T-cell (primary cell): ENCODE data around the gene BMP7. TPM values are rescaled to one million over a fixed set of nuclear protein-coding genes. Genes with fewer than 3 reads are reported as not detected.

Source experiments
- ATAC-seq, 4 experiments: fragments of 200-7000 bp in 3 of 4; fragments of 150-1000 bp in 1 of 4; cut with Tn5 transposase; replicated peaks in 1 of 4; 1 replicate in 3 of 4; 2 replicates in 1 of 4; pipeline ENCODE4 v1.10.0; 2021; ENCODE audit warnings: moderate library complexity in 3 of 4, mild to moderate bottlenecking in 2 of 4, moderate number of reproducible peaks in 1 of 4
- CTCF ChIA-PET, 2 donors: fragments of 300-600 bp; sonication (Branson Sonifier 250); formaldehyde crosslinking; loops; one replicate each; lab custom pipeline; 2022; ENCODE audit warnings: antibody characterized with exemption in 2 of 2; lab: Charles Lee
- POLR2A ChIA-PET, 2 donors: fragments of 300-600 bp; sonication (Branson Sonifier 250); formaldehyde crosslinking; loops; one replicate each; lab custom pipeline; 2022; ENCODE audit warnings: antibody characterized with exemption in 2 of 2; lab: Charles Lee
- DNase-seq, 35 experiments: peaks; one replicate each; pipeline versions ENCODE4 v3.0.0 to v3.0.0-alpha.2; 2013 to 2023
- H3K27ac ChIP-seq: one replicate; pipeline ENCODE4 v1.5.1; 2013; ENCODE audit warnings: low read length
- H3K27me3 ChIP-seq, 2 experiments: replicated peaks in 1 of 2; 1 replicate in 1 of 2; 2 replicates in 1 of 2; pipeline versions ENCODE4 v1.6.1 to v1.7.0; 2013; ENCODE audit warnings: low read length in 1 of 2, mixed read lengths in 1 of 2; ENCODE audit not compliant: control insufficient read depth in 2 of 2, insufficient read depth in 2 of 2; ENCODE audit errors: extremely low read depth in 1 of 2
- H3K36me3 ChIP-seq, 2 donors: 1 replicate in 1 of 2; 2 replicates in 1 of 2; pipeline versions ENCODE4 v1.6.1 to v1.7.0; 2013; ENCODE audit warnings: low read length in 1 of 2; ENCODE audit not compliant: control insufficient read depth in 2 of 2, insufficient read depth in 1 of 2; ENCODE audit errors: extremely low read depth in 1 of 2
- H3K4me1 ChIP-seq, 2 experiments: 1 replicate in 1 of 2; 2 replicates in 1 of 2; pipeline versions ENCODE4 v1.6.1 to v1.7.0; 2013; ENCODE audit warnings: low read length in 2 of 2, mixed read lengths in 1 of 2; ENCODE audit not compliant: insufficient read depth in 2 of 2, control insufficient read depth in 1 of 2; ENCODE audit errors: extremely low read depth in 1 of 2
- H3K4me3 ChIP-seq, 2 donors: 1 replicate in 1 of 2; 2 replicates in 1 of 2; pipeline versions ENCODE4 v1.5.1 to v1.7.0; 2013; ENCODE audit warnings: mild to moderate bottlenecking in 2 of 2, low read length in 1 of 2, moderate library complexity in 1 of 2; ENCODE audit not compliant: control insufficient read depth in 1 of 2; ENCODE audit errors: extremely low read depth in 1 of 2
- H3K9me3 ChIP-seq: 2 replicates; pipeline ENCODE4 v1.7.0; 2013
- H3K27ac Mint-ChIP-seq, 2 donors: one replicate each; pipeline ENCODE4 v1.8.0; 2020 to 2021; ENCODE audit warnings: mild to moderate bottlenecking in 2 of 2, mixed read lengths in 2 of 2
- H3K27me3 Mint-ChIP-seq, 2 donors: one replicate each; pipeline ENCODE4 v1.8.0; 2021 to 2022; ENCODE audit warnings: mixed read lengths in 2 of 2
- H3K36me3 Mint-ChIP-seq: one replicate; pipeline ENCODE4 v1.8.0; 2021; ENCODE audit warnings: mixed read lengths
- H3K4me1 Mint-ChIP-seq, 3 donors: one replicate each; pipeline ENCODE4 v1.8.0; 2020 to 2022; ENCODE audit warnings: mixed read lengths in 3 of 3, mild to moderate bottlenecking in 1 of 3
- H3K4me3 Mint-ChIP-seq, 3 donors: one replicate each; pipeline ENCODE4 v1.8.0; 2020 to 2022; ENCODE audit warnings: mild to moderate bottlenecking in 3 of 3, mixed read lengths in 3 of 3, moderate library complexity in 3 of 3
- H3K9me3 Mint-ChIP-seq, 3 donors: one replicate each; pipeline ENCODE4 v1.8.0; 2020 to 2022; ENCODE audit warnings: mixed read lengths in 3 of 3
- WGBS: methylation state at CpG from one replicate; pipeline ENCODE4 v1.1.5; 2013; ENCODE audit warnings: missing lambda C conversion rate; ENCODE audit not compliant: insufficient coverage; 5-methylcytosine and 5-hydroxymethylcytosine counted together
- total RNA-seq, 35 experiments: library from RNA in 6 of 35; stranded (reverse) in 6 of 35; fragments of 120-200 nt in 1 of 35; gene quantifications; one replicate each; pipeline versions ENCODE4 v1.2.1 to v1.2.4 and lab custom pipeline; 2013 to 2026

BMP7 gene
- total RNA-seq, 5 donors from 2014 or later (not counting 1 experiment from before 2014, with no cell fraction given): not detected

- H3K36me3 ChIP-seq: no peaks in the 10 kb centered on the region
- Mint-ChIP-seq H3K9me3 (no peaks in the 10 kb centered on the region), H3K27me3 (peaks cover 10 to 18% of the 10 kb centered on the region in 2 donors), H3K4me1 (no peaks in the 10 kb centered on the region), H3K36me3 (no peaks in the 10 kb centered on the region), H3K4me3 (no peak overlapping the region), H3K27ac (no peak overlapping the region)
- H3K27me3 ChIP-seq: peaks cover 0 to 33% of the 10 kb centered on the region in 2 experiments
- 87% methylated on average over 4 of the region's 15 CpGs for WGBS
- no peaks in the 10 kb centered on the region for H3K4me1 ChIP-seq
- DNase-seq (no peak), ATAC-seq (no peak)
- ChIA-PET CTCF (no interaction called here), POLR2A (no interaction called here)
- H3K9me3 ChIP-seq: no peaks in the 10 kb centered on the region
- H3K4me3 ChIP-seq: no peak overlapping the region
- H3K27ac ChIP-seq: no peak overlapping the region
Observed at GRCh38 chr20:57173041-57173440, 93.4 kb downstream of the BMP7 start.

- DNase-seq: no peak
- peaks cover 0 to 33% of the 10 kb centered on the region in 2 experiments for H3K27me3 ChIP-seq
- H3K9me3 Mint-ChIP-seq: no peaks in the 10 kb centered on the region
- H3K36me3 Mint-ChIP-seq: no peaks in the 10 kb centered on the region
- ChIA-PET CTCF (no interaction called here), POLR2A (no interaction called here)
- no peaks in the 10 kb centered on the region for H3K36me3 ChIP-seq
- H3K4me3 ChIP-seq: no peak overlapping the region
- no peaks in the 10 kb centered on the region for H3K9me3 ChIP-seq
- 60% methylated on average over 9 of the region's 14 CpGs for WGBS
- no peaks in the 10 kb centered on the region for H3K4me1 ChIP-seq
- no peak overlapping the region for H3K4me3 Mint-ChIP-seq
- no peaks in the 10 kb centered on the region for H3K4me1 Mint-ChIP-seq
- H3K27ac Mint-ChIP-seq: no peak overlapping the region
- peaks cover 0 to 7% of the 10 kb centered on the region in 2 donors for H3K27me3 Mint-ChIP-seq
- H3K27ac ChIP-seq: no peak overlapping the region
- ATAC-seq: no peak
Observed at GRCh38 chr20:57170343-57170742, 96.1 kb downstream of the BMP7 start.

GRCh38 chr20:57169162-57169561 is 97.3 kb downstream of the BMP7 start:
- Histone ChIP-seq H3K9me3 (no peaks in the 10 kb centered on the region), H3K27ac (no peak overlapping the region), H3K4me3 (no peak overlapping the region), H3K4me1 (no peaks in the 10 kb centered on the region), H3K27me3 (peaks cover 0 to 40% of the 10 kb centered on the region in 2 experiments), H3K36me3 (no peaks in the 10 kb centered on the region)
- Mint-ChIP-seq H3K4me1 (no peaks in the 10 kb centered on the region), H3K27me3 (peaks cover 4 to 12% of the 10 kb centered on the region in 2 donors), H3K27ac (no peak overlapping the region), H3K4me3 (no peak overlapping the region), H3K9me3 (peaks cover 0 to under 1% (median 0%) of the 10 kb centered on the region in 3 donors), H3K36me3 (no peaks in the 10 kb centered on the region)
- ChIA-PET CTCF (no interaction called here), POLR2A (interaction anchor here in 1 of 2 donors (0.5 kb wide), 1 partner anchor 9 kb away, joined by 3 read pairs; no protein-coding TSS in a partner anchor)
- no peak for DNase-seq
- WGBS: 51% methylated on average over 5 of the region's 7 CpGs
- ATAC-seq: no peak

GRCh38 chr20:57167971-57168701 is 98.3 kb downstream of the BMP7 start:
- no peaks in the 10 kb centered on the region for H3K9me3 ChIP-seq
- Mint-ChIP-seq H3K4me1 (no peaks in the 10 kb centered on the region), H3K9me3 (peaks cover 0 to 3% (median 0%) of the 10 kb centered on the region in 3 donors), H3K27me3 (peaks cover 8 to 15% of the 10 kb centered on the region in 2 donors), H3K27ac (no peak overlapping the region), H3K36me3 (no peaks in the 10 kb centered on the region), H3K4me3 (no peak overlapping the region)
- POLR2A ChIA-PET: interaction anchor here in 1 of 2 donors (0.5 kb wide), 1 partner anchor 10 kb away, joined by 3 read pairs; no protein-coding TSS in a partner anchor
- H3K4me3 ChIP-seq: no peak overlapping the region
- no peaks in the 10 kb centered on the region for H3K4me1 ChIP-seq
- H3K27me3 ChIP-seq: peaks cover 0 to 37% of the 10 kb centered on the region in 2 experiments
- ATAC-seq (no peak), DNase-seq (no peak)
- CTCF ChIA-PET: no interaction called here
- 74% methylated on average over 19 of the region's 26 CpGs for WGBS
- H3K27ac ChIP-seq: no peak overlapping the region
- no peaks in the 10 kb centered on the region for H3K36me3 ChIP-seq

- Mint-ChIP-seq H3K27me3 (peaks cover 8 to 15% of the 10 kb centered on the region in 2 donors), H3K4me3 (no peak overlapping the region), H3K4me1 (no peaks in the 10 kb centered on the region), H3K36me3 (no peaks in the 10 kb centered on the region), H3K9me3 (peaks cover 0 to 3% (median 0%) of the 10 kb centered on the region in 3 donors), H3K27ac (no peak overlapping the region)
- POLR2A ChIA-PET: no interaction called here
- WGBS: 89% methylated on average over 5 of the region's 8 CpGs
- Histone ChIP-seq H3K27ac (no peak overlapping the region), H3K9me3 (no peaks in the 10 kb centered on the region), H3K27me3 (peaks cover 0 to 34% of the 10 kb centered on the region in 2 experiments), H3K4me1 (no peaks in the 10 kb centered on the region), H3K36me3 (no peaks in the 10 kb centered on the region), H3K4me3 (no peak overlapping the region)
- ATAC-seq (no peak), DNase-seq (no peak)
- CTCF ChIA-PET: no interaction called here
Observed at GRCh38 chr20:57167292-57167655, 99.2 kb downstream of the BMP7 start.

GRCh38 chr20:57166568-57167291 is 99.7 kb downstream of the BMP7 start:
- DNase-seq (no peak), ATAC-seq (no peak)
- Histone ChIP-seq H3K27ac (no peak overlapping the region), H3K36me3 (no peaks in the 10 kb centered on the region), H3K27me3 (peaks cover 0 to 37% of the 10 kb centered on the region in 2 experiments), H3K4me3 (no peak overlapping the region), H3K4me1 (no peaks in the 10 kb centered on the region), H3K9me3 (no peaks in the 10 kb centered on the region)
- Mint-ChIP-seq H3K27me3 (peaks cover 8 to 19% of the 10 kb centered on the region in 2 donors), H3K27ac (no peak overlapping the region), H3K36me3 (no peaks in the 10 kb centered on the region), H3K9me3 (peaks cover 0 to 3% (median 0%) of the 10 kb centered on the region in 3 donors), H3K4me3 (no peak overlapping the region), H3K4me1 (no peaks in the 10 kb centered on the region)
- POLR2A ChIA-PET: no interaction called here
- 83% methylated on average over 18 of the region's 18 CpGs for WGBS
- CTCF ChIA-PET: no interaction called here
